GM18868 (cell line): ENCODE data around the gene LOXL3.
A peak's percentile ranks its signal among the peaks of the same experiment; 100 is the strongest.
"Not testable (repeated sequence)": the region's sequence is repeated elsewhere in the genome, so short reads cannot be mapped to it uniquely, and the experiment has no call there.

Source experiments
- ATAC-seq: cut with Tn5 transposase; IDR thresholded peaks from one replicate; pipeline ENCODE4 v1.9.1; 2021; ENCODE audit warnings: mild to moderate bottlenecking, moderate library complexity; ENCODE audit not compliant: unreplicated experiment

Gene LOXL3

DNA sequence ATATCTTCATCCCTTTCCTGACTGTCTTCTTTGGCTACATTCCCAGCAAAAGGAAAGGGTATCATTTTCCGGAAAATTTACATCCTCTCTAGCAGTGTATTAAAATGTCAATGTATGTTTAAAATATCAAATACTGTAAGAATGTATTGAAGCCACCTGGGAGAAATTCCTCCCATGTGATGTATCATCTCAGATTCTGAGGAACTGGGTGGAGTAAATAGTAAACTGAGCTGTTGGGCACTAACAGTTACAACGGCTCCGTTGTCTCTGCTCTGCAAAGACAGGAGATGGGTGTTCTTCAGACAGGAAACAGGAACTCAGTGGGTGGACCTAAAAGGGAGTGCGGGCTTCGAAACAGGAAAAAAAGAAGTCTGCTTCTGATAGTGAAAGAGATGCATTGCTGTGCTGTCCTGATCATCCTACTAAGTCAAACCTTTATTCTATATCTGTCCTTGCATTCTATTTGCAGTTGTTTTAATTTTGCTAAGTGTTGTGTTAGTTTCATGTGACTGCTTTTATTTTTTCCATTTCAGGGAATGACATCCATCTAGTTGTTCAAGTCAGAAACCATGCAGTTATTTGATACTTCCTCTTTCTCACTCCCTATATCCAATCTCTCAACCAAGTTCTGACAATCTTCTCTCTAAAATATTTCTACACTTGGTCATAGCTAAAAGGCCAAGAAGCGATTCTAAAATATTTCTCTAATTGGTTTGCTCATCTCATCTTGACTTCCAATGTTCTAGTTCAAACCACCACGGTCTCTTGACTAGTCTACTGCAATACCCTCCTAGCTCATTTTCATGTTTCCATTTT, 20.2 kb upstream of the LOXL3 start:
- ATAC-seq: peak; percentile 43

- ATAC-seq: no peak
Observed at GRCh38 chr2:74572178-74572925, 18.6 kb upstream of the LOXL3 start.

DNA sequence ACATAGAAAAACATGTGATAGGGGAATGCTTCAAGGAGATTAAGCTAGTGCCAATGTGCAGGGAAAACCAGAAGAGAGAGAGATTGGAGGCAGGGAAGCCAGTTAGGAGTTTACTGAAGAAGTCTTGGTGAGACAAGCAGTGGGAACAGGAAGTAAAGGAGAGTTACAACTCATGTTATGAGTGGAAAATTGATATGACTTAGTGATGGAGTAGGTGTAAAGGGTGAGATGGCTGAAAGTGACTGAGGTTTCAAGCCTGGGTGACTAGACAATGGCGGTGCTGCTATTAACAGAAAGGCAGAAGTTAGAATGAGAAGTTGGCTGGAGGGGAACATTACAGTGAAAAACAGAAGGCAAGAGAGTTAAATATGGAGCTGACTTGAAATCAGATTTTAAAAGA, 17.3 kb upstream of the LOXL3 start:
- peak; percentile 72 for ATAC-seq

DNA sequence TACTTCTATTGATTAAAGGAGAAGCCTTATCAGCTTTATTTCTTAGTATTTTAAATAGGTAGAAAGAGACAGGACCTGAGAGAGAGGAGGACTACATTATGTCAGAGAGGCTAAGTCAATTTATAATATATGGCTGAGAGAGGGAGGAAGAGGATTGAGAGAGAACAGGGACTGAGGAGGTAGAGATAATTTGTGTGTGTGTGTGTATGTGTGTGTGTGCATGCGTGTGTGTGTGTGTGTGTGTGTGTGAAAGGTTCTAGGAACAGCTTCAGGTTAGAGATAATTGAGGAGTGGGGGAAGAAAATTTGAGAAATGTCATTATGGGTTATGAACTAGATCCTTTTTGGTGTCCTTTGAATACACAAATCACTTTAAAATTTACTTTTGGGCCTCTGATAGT, 15.9 kb upstream of the LOXL3 start:
- ATAC-seq: no peak

DNA sequence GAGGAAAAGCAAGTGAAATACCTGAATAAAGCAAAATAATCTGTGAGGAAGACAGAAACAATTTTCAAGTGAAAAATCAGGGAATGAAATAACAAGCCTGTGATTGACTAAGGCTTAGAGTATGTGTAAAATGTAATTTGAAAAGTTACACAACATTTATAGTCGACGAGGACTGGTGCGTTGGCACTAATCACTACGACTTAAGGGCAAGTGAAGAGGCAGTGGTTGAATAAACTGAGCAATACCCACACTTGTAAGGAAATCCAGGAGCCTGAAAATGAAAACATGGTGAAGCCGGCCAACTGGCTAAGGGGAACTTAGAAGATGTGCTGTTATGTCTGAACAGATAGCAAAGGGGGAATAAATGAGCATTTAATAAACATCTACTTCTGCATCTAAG, 14.1 kb upstream of the LOXL3 start:
- no peak for ATAC-seq

GRCh38 chr2:74566754-74567085, 13.0 kb upstream of the LOXL3 start:
- no peak for ATAC-seq

- no peak for ATAC-seq
Observed at GRCh38 chr2:74566076-74566753, 12.5 kb upstream of the LOXL3 start.

- no peak for ATAC-seq
Observed at GRCh38 chr2:74564222-74564621, 10.5 kb upstream of the LOXL3 start.

- no peak for ATAC-seq
Observed at GRCh38 chr2:74562126-74562775, 8.5 kb upstream of the LOXL3 start.

- ATAC-seq: not testable (repeated sequence)
Observed at GRCh38 chr2:74561022-74561421, 7.3 kb upstream of the LOXL3 start.

GRCh38 chr2:74560591-74560990, 6.8 kb upstream of the LOXL3 start:
- ATAC-seq: no peak

DNA sequence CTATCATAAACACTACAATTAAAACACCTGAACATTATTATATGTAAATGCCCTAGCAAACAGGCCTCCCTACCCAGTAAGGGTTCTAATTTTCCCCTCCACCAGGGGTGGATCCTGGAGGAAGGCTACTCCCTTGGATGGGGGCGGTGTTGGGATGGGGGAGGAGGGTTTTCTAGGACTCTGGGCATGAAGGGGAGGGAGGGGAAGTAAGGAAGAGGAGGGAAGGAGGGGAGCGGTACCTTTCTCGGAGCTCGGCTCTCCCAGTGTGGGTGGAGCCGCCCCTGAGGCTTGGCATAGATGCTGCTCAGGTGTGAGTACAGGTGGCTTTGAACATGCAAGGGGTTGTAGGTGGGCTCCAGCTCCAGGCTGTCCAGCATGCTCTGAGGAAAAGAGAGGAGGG, 6.2 kb upstream of the LOXL3 start:
- no peak for ATAC-seq

DNA sequence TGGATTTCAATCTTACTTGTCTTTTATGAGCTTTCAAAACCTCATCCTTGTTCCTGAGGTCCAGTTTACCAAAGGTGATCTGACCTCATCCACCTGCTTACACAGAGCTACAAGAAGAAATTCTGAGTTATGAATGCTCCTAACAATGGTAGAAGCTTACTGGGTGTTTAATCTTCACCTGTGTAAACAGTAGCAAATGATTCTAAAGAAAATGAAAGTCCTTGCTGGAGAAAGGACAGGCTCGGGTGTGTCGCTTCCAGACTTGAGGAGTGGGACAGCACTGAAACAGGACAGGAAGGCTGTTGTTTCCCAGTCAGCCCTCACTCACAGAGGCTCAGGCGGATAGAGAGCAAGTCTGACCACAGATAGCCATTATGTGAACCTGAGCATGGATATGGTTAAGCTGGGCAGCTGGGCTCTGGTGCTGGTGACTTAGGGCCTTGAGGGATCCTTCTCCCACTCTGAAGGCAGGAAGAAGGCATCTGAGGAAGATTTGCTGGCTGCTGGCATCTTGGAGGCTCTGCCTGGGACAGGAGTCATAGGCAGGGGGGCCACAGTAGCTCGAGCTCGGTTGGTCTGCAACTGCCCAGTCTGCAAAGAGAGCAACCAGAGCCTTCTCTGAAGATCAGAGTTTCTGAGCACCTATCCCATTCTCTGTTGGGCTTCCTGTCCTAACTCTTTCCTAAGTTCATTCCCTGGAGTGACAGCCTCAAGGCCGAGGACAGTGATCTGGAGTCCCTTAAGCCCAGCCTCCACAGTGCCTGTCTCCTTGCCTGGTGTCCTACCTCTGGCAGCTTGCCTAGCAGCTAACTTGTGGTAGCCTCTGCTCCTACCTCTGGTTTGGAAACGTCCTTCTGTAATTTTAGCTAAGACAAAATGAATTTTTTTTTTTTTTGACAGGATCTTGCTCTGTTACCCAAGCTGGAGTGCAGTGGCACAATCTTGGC, 4.8 kb upstream of the LOXL3 start:
- ATAC-seq: no peak

DNA sequence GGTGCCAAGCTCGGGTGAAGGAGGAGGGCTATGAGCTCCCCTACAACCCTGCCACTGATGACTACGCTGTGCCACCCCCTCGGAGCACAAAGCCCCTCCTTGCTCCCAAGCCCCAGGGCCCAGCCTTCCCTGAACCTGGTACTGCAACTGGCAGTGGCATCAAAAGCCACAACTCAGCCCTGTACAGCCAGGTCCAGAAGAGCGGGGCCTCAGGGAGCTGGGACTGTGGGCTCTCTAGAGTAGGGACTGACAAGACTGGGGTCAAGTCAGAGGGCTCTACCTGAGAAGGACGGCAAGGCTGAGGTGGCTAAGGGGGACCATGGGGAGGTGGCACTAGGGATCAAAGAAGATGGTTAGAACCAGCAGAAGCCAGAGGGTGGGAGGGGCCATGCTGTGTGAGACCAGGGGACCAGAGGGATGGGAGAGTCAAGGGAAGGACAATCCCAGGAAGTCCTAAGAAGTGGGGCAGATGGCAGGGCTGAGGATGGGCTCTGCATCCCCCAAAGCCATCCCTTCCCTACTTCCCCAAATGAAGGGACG, 3.2 kb upstream of the LOXL3 start:
- ATAC-seq: no peak

DNA sequence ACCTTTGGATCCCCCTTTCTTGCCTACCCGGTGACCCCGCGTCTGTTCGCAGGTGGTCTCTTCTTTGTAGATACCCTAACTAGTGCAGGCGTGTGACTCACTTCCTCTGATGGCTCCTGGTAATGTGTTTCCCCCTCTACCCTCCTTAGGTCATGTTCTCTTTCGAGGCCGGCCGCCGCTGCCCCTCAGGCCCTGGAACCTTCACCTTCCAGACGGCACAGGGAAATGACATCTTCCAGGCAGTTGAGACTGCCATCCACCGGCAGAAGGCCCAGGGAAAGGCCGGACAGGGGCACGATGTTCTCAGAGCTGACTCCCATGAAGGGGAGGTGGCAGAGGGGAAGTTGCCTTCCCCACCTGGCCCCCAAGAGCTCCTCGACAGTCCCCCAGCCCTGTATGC, 2.4 kb upstream of the LOXL3 start:
- no peak for ATAC-seq

DNA sequence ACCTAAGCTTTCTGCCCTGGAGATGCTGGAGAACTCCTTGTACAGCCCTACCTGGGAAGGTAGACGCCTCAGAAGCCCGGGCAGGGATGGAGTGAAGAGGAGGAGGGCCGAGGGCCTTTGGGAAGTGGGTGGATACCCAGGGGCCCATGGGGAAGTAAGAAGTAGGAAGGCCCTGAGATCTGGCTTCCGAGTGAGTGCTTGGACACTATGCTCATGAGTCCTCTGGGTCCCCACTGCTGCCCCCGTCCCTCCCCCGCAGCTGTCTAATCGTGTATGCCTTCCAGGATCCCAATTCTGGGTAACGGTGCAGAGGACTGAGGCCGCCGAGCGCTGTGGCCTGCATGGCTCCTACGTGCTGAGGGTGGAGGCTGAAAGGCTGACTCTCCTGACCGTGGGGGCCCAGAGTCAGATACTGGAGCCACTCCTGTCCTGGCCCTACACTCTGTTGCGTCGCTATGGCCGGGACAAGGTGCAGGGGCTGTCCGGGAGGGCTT, 1.9 kb upstream of the LOXL3 start:
- no peak for ATAC-seq

DNA sequence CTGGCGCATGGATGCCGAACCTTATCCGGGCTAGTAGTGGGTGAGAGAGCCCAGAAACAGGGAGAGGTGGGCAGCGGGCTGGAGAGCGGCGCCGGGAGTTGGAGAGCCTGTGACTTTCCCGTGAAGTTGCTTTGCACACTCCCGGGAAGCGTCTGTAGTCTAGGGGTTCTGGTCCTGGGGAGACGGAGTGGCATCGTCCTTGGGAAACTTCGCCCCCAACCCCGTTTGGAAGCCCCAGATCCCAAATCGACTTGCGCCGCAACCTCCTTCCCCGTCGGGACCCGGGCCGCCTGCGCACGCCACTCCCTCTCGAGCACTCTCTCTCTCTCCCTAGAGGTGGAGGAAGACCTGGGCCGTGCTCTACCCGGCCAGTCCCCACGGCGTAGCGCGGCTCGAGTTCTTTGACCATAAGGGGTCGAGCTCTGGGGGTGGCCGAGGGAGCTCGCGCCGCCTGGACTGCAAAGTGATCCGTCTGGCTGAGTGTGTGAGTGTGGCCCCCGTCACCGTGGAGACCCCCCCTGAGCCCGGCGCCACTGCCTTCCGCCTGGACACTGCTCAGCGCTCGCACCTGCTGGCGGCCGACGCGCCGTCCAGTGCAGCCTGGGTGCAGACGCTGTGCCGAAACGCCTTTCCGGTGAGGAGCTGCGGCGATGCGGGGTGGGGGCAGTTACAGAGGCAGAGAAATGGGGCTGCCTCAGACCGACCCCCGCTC, 1.2 kb upstream of the LOXL3 start:
- ATAC-seq: peak; percentile 38

DNA sequence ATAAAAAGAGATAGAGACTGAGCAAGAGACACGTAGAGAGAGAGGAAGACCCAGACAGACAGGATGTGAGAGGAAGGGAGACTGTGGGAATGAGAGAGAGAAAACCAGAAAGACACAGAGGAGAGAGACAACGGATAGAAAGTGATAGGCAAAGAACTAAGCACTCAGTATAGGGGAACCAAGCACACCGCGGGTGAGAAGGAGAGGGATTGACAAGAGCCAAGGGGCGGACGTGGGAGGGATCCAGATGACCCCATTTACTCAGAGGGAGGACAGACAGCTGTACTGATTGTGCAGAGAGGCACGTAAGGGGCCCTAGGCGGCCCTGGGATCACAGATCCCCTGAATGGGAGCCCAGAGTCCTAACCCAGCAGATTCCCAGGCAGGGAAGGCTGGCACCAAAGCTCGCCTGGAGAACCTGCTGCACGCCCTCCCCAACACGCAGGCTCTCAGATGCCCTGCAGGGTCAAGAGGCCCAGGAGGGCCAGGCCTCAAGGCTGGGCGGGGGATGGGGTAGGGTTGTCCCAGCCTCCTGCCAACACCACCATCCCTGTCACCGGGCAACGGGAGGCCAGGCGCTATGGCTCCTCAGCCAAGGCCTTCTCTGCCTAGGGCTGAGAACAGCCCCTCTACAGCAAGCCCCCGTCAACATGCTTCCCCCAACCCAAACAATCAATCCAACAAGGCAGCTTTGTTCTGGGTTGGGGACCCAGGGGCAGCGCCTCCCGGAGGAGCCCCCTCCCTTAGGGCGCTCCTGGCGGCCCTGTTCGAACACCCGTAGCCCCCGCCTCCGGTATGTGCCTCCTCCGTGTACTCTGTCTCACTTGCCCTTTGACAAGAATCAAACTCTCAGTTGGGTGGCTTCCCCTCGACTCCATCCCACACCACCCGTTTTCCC, 579 bp downstream of the LOXL3 start:
- ATAC-seq: no peak
